Measurements from ENCODE around the gene TIA1. TPM values are rescaled to one million over a fixed set of nuclear protein-coding genes. Genes with fewer than 3 reads are reported as not detected.
"Not testable (repeated sequence)": the region's sequence is repeated elsewhere in the genome, so short reads cannot be mapped to it uniquely, and the experiment has no call there.

The TIA1 gene
- total RNA-seq, 1 donor from 2014 or later: 534 TPM

DNA sequence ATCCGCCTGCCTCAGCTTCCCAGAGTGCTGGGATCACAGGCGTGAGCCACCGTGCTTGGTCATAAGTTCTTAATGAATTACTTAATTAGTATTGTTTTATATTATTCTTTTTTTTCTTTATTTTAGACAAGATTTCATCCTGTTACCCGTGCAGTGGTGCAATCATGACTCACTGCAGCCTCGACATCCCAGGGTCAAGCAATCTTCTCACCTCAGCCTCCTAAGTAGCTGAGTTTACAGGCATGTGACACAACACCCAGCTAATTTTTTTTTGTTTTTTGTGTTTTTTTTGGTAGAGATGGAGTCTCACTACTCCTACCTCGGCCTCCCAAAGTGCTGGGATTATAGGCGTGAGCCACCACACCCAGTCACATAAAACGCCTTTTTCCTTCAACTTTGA is 74.9 kb downstream of the TIA1 start:
- Mint-ChIP-seq H3K9me3 (ENCODE audit: low read depth) (no peaks in the 10 kb centered on the region), H3K36me3 (ENCODE audit: insufficient read depth) (peaks cover 10% of the 10 kb centered on the region), H3K4me3 (ENCODE audit: low read depth) (no peak overlapping the region), H3K27ac (no peak overlapping the region), H3K4me1 (ENCODE audit: low read depth) (peaks cover 5% of the 10 kb centered on the region), H3K27me3 (no peaks in the 10 kb centered on the region)
- TF ChIP-seq, protein P1, sequence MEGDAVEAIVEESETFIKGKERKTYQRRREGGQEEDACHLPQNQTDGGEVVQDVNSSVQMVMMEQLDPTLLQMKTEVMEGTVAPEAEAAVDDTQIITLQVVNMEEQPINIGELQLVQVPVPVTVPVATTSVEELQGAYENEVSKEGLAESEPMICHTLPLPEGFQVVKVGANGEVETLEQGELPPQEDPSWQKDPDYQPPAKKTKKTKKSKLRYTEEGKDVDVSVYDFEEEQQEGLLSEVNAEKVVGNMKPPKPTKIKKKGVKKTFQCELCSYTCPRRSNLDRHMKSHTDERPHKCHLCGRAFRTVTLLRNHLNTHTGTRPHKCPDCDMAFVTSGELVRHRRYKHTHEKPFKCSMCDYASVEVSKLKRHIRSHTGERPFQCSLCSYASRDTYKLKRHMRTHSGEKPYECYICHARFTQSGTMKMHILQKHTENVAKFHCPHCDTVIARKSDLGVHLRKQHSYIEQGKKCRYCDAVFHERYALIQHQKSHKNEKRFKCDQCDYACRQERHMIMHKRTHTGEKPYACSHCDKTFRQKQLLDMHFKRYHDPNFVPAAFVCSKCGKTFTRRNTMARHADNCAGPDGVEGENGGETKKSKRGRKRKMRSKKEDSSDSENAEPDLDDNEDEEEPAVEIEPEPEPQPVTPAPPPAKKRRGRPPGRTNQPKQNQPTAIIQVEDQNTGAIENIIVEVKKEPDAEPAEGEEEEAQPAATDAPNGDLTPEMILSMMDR (IDR thresholded peaks at IDR 0.05; ENCODE audit: unreplicated experiment): no peak
- no peak for DNase-seq (ENCODE audit: low spot score, unreplicated experiment)

DNA sequence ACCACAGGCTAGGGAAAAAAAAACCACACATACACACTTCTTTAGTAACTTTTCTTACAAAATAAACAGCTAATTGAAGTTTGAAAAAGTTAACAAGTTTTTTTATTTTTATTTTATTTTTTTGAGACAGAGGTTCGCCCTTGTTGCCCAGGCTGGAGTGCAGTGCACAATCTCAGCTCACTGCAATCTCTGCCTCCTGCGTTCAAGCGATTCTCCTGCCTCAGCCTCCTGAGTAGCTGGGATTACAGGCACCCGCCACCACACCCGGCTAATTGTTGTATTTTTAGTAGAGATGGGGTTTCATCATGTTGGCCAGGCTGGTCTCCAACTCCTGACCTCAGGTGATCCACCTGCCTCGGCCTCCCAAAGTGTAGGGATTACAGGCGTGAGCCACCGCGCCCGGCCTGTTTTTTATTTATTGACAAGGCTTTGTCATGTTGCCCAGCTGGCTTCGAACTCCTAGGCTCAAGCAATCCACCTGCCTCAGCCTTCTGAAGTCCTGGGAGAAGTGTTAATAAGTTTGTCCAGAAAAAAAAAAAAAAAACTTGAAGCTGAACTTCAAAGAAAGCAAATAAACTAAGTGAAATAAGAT is 78.7 kb downstream of the TIA1 start:
- H3K9me3 Mint-ChIP-seq (ENCODE audit: low read depth); H3K4me1 Mint-ChIP-seq (ENCODE audit: low read depth); DNase-seq (ENCODE audit: low spot score, unreplicated experiment); H3K4me3 Mint-ChIP-seq (ENCODE audit: low read depth); H3K27me3 Mint-ChIP-seq; H3K27ac Mint-ChIP-seq: not testable (repeated sequence)
- H3K36me3 Mint-ChIP-seq (ENCODE audit: insufficient read depth): peaks cover 16% of the 10 kb centered on the region

DNA sequence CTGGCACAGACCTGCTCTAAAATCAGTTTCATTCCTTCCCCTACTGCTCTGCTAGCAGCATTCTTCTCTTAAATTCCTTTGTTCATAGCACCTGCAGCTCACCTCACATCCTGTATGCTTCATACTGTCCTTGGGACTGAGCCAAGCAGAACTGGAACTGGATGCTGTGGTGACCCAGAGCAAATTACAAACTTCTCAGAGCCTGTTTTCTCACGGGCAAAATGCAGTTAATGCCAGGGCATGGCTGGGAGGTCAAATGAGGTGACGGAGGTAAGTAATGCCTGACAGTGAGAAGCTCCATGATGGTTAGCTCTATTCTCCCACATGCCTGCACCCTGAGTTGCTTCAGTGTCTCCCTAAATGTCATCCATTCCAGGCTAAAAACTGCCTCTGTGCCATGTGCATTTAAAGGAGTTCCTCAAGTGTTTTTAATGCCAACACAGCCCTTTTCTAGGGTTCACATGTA is 87.3 kb downstream of the TIA1 start:
- no peaks in the 10 kb centered on the region for H3K9me3 Mint-ChIP-seq (ENCODE audit: low read depth)
- TF ChIP-seq, protein P1 (IDR thresholded peaks at IDR 0.05; ENCODE audit: unreplicated experiment): no peak

DNA sequence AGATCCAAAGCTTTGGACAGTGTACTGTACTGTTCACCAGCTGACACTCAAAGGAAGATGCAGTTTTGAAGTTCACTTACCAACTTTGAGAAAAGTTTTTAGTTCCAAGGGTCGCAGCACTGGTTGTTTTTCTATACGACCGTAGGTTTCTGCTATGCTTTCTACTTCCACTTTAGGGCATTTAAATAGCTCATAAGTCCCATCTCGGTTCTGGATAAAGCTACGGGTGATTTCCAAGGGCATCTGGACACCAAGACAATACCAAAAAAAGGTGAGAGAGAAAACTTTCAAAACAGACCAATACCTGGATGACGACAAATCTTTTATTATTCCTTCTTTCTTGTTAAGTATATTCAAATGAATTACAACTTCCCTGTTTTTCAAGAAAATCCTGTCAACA is 87.9 kb downstream of the TIA1 start:
- H3K9me3 Mint-ChIP-seq (ENCODE audit: low read depth): no peaks in the 10 kb centered on the region

More for the DNA sequence above, 87.3 kb downstream of the TIA1 start:
- Mint-ChIP-seq H3K36me3 (ENCODE audit: insufficient read depth) (peaks cover 13% of the 10 kb centered on the region), H3K4me3 (ENCODE audit: low read depth) (no peak overlapping the region), H3K4me1 (ENCODE audit: low read depth) (no peaks in the 10 kb centered on the region), H3K27me3 (no peaks in the 10 kb centered on the region), H3K27ac (no peak overlapping the region)
- DNase-seq (ENCODE audit: low spot score, unreplicated experiment): no peak

More for the DNA sequence above, 87.9 kb downstream of the TIA1 start:
- DNase-seq (ENCODE audit: low spot score, unreplicated experiment): no peak
- no peaks in the 10 kb centered on the region for H3K4me1 Mint-ChIP-seq (ENCODE audit: low read depth)
- no peak overlapping the region for H3K27ac Mint-ChIP-seq
- TF ChIP-seq, protein P1 (IDR thresholded peaks at IDR 0.05; ENCODE audit: unreplicated experiment): no peak
- peaks cover 13% of the 10 kb centered on the region for H3K36me3 Mint-ChIP-seq (ENCODE audit: insufficient read depth)
- H3K27me3 Mint-ChIP-seq: no peaks in the 10 kb centered on the region
- H3K4me3 Mint-ChIP-seq (ENCODE audit: low read depth): no peak overlapping the region

Small RNA genes lying within 50 kb of the gene (microRNA-seq; reads per million reads assigned to microRNA genes)
- gene MIR1285-2 (ENCODE audit: borderline number of aligned reads, unreplicated experiment): not detected

Other genes starting within 250 kb of the TIA1 start
- 295 and 305 TPM in 2 replicates for gene PCBP1, start 161.2 kb downstream of the TIA1 start, total RNA-seq
- 21.0 and 28.0 TPM in 2 replicates for gene C2orf42, start 57.6 kb downstream of the TIA1 start, total RNA-seq
- gene PCYOX1, start 9.5 kb upstream of the TIA1 start, total RNA-seq: 70.4 and 78.9 TPM in 2 replicates
- 183 and 185 TPM in 2 replicates for gene SNRPG, start 45.1 kb upstream of the TIA1 start, total RNA-seq
- 74.9 and 75.8 TPM in 2 replicates for gene FAM136A, start 53.4 kb upstream of the TIA1 start, total RNA-seq

All from progenitor cell of endocrine pancreas (in vitro differentiated cells).